MM.1S (cell line): Measurements from ENCODE around the gene AUH.

Experiments used
- CTCF ChIP-seq: fragments of 300-600 bp; sonication (generic); IDR thresholded peaks from 2 replicates; pipeline ENCODE4 v1.5.1; 2016; ENCODE audit warnings: antibody characterized with exemption, low read length, mixed read lengths
- EZH2 ChIP-seq: fragments of 300-600 bp; sonication (generic); optimal IDR thresholded peaks from 2 replicates; pipeline ENCODE3; 2017; ENCODE audit warnings: low read depth, mild to moderate bottlenecking, antibody characterized with exemption, low read length, mixed read lengths

- TF ChIP-seq CTCF (peak; percentile 39), EZH2 (no peak)
Observed at GRCh38 chr9:91192381-91193086, 169.2 kb downstream of the AUH start.
